Peyer's patch (tissue), 4 donors: ENCODE results near the gene SKAP2.

Source experiments
- CTCF ChIP-seq, 6 experiments: fragments of 450-650 bp in 4 of 6; fragments of 200-600 bp in 2 of 6; sonication (generic) in 1 of 6; IDR thresholded peaks; one replicate each; pipeline ENCODE4 v1.5.1; 2017 to 2019; ENCODE audit warnings: antibody characterized with exemption in 6 of 6, mild to moderate bottlenecking in 3 of 6, moderate library complexity in 1 of 6
- POLR2A ChIP-seq, 2 donors: fragments of 450-650 bp; IDR thresholded peaks; one replicate each; pipeline ENCODE4 v1.5.1; 2017; ENCODE audit warnings: antibody characterized with exemption in 2 of 2, mild to moderate bottlenecking in 2 of 2, moderate library complexity in 2 of 2

- TF ChIP-seq POLR2A (IDR thresholded peaks at IDR 0.05) (no peak), CTCF (IDR thresholded peaks at IDR 0.05) (no peak)
Measured at GRCh38 chr7:26696978-26697377, 167.4 kb downstream of the SKAP2 start.
